OCI-LY7 (cell line): ENCODE data around the gene CACNA1B.

ENCODE experiments used
- EZH2phosphoT487 ChIP-seq: fragments of 200-600 bp; sonication (generic); IDR thresholded peaks from 2 replicates; pipeline ENCODE4 v1.6.1; 2018; ENCODE audit warnings: low read depth, borderline replicate concordance, mild to moderate bottlenecking, mixed run types, antibody characterized with exemption, low read length, moderate library complexity, mixed read lengths
- TF ChIP-seq, protein P1 (sequence below): fragments of 200-600 bp; sonication (generic); conservative IDR thresholded peaks from 2 replicates; pipeline ENCODE4 v1.5.1; 2014; ENCODE audit warnings: mild to moderate bottlenecking, antibody characterized with exemption, low read length, moderate library complexity, mixed read lengths

DNA sequence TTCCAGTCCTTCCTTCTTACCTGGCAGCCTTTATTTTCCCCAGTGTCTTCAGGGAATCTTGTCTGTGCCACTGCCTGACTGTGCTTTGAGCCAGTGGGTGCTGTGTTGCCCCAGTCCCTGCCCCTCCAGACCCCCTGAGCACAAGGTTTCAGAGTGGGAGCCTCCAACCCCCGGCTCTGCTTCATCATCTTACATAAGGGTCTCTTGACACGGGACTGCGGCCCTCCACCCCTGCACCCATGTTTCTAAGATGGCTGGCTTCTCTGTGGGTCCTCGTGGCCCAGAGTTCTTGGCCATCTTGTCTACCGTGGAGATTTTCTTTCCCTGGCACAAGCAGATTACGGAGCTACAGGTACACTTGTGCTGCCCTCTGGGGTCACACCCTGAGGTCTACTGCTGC is 194.1 kb downstream of the CACNA1B start:
- TF ChIP-seq, protein P1, sequence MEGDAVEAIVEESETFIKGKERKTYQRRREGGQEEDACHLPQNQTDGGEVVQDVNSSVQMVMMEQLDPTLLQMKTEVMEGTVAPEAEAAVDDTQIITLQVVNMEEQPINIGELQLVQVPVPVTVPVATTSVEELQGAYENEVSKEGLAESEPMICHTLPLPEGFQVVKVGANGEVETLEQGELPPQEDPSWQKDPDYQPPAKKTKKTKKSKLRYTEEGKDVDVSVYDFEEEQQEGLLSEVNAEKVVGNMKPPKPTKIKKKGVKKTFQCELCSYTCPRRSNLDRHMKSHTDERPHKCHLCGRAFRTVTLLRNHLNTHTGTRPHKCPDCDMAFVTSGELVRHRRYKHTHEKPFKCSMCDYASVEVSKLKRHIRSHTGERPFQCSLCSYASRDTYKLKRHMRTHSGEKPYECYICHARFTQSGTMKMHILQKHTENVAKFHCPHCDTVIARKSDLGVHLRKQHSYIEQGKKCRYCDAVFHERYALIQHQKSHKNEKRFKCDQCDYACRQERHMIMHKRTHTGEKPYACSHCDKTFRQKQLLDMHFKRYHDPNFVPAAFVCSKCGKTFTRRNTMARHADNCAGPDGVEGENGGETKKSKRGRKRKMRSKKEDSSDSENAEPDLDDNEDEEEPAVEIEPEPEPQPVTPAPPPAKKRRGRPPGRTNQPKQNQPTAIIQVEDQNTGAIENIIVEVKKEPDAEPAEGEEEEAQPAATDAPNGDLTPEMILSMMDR = no peak
- TF ChIP-seq EZH2phosphoT487 = no peak
